ENCODE data around the gene PRSS2.
"Not testable (repeated sequence)": the region's sequence is repeated elsewhere in the genome, so short reads cannot be mapped to it uniquely, and the experiment has no call there.

Gene PRSS2

GRCh38 chr7:142767451-142767850 lies 3.3 kb upstream of the PRSS2 start:
- H3K36me3 ChIP-seq (ENCODE audit: control insufficient read depth, insufficient read depth, low read length) = no peaks in the 10 kb centered on the region
- no peaks in the 10 kb centered on the region for H3K27me3 ChIP-seq (ENCODE audit: control insufficient read depth, insufficient read depth, low read length)
- no peak overlapping the region for H3K9ac ChIP-seq (ENCODE audit: low read length)
- H3K9me3 ChIP-seq (ENCODE audit: control insufficient read depth, low read length) = no peaks in the 10 kb centered on the region
- no peak overlapping the region for H3K4me3 ChIP-seq (ENCODE audit: low read length)
- H3K4me1 ChIP-seq (ENCODE audit: control insufficient read depth, insufficient read depth, low read length) = no peaks in the 10 kb centered on the region

- Histone ChIP-seq H3K27me3 (ENCODE audit: control insufficient read depth, insufficient read depth, low read length) (no peaks in the 10 kb centered on the region), H3K36me3 (ENCODE audit: control insufficient read depth, insufficient read depth, low read length) (no peaks in the 10 kb centered on the region), H3K4me1 (ENCODE audit: control insufficient read depth, insufficient read depth, low read length) (no peaks in the 10 kb centered on the region), H3K4me3 (ENCODE audit: low read length) (no peak overlapping the region), H3K9me3 (ENCODE audit: control insufficient read depth, low read length) (no peaks in the 10 kb centered on the region), H3K9ac (ENCODE audit: low read length) (no peak overlapping the region)
Measured at GRCh38 chr7:142767861-142768260, 2.9 kb upstream of the PRSS2 start.

- not testable (repeated sequence) for H3K27me3 ChIP-seq (ENCODE audit: control insufficient read depth, insufficient read depth, low read length); H3K9ac ChIP-seq (ENCODE audit: low read length); H3K9me3 ChIP-seq (ENCODE audit: control insufficient read depth, low read length); H3K4me3 ChIP-seq (ENCODE audit: low read length); H3K4me1 ChIP-seq (ENCODE audit: control insufficient read depth, insufficient read depth, low read length); H3K36me3 ChIP-seq (ENCODE audit: control insufficient read depth, insufficient read depth, low read length)
Measured at GRCh38 chr7:142768885-142769284, 1.9 kb upstream of the PRSS2 start.

GRCh38 chr7:142771353-142771723 lies 568 bp downstream of the PRSS2 start:
- Histone ChIP-seq H3K9me3 (ENCODE audit: control insufficient read depth, low read length) (no peaks in the 10 kb centered on the region), H3K4me1 (ENCODE audit: control insufficient read depth, insufficient read depth, low read length) (no peaks in the 10 kb centered on the region), H3K9ac (ENCODE audit: low read length) (no peak overlapping the region), H3K4me3 (ENCODE audit: low read length) (no peak overlapping the region), H3K27me3 (ENCODE audit: control insufficient read depth, insufficient read depth, low read length) (no peaks in the 10 kb centered on the region), H3K36me3 (ENCODE audit: control insufficient read depth, insufficient read depth, low read length) (no peaks in the 10 kb centered on the region)

GRCh38 chr7:142772051-142772450 lies 1.3 kb downstream of the PRSS2 start:
- Histone ChIP-seq H3K36me3 (ENCODE audit: control insufficient read depth, insufficient read depth, low read length) (no peaks in the 10 kb centered on the region), H3K9ac (ENCODE audit: low read length) (no peak overlapping the region), H3K27me3 (ENCODE audit: control insufficient read depth, insufficient read depth, low read length) (no peaks in the 10 kb centered on the region), H3K4me1 (ENCODE audit: control insufficient read depth, insufficient read depth, low read length) (no peaks in the 10 kb centered on the region), H3K9me3 (ENCODE audit: control insufficient read depth, low read length) (no peaks in the 10 kb centered on the region), H3K4me3 (ENCODE audit: low read length) (no peak overlapping the region)

- H3K4me1 ChIP-seq (ENCODE audit: control insufficient read depth, insufficient read depth, low read length) = no peaks in the 10 kb centered on the region
- H3K4me3 ChIP-seq (ENCODE audit: low read length) = no peak overlapping the region
- no peaks in the 10 kb centered on the region for H3K27me3 ChIP-seq (ENCODE audit: control insufficient read depth, insufficient read depth, low read length)
- H3K9me3 ChIP-seq (ENCODE audit: control insufficient read depth, low read length) = no peaks in the 10 kb centered on the region
- H3K9ac ChIP-seq (ENCODE audit: low read length) = no peak overlapping the region
- no peaks in the 10 kb centered on the region for H3K36me3 ChIP-seq (ENCODE audit: control insufficient read depth, insufficient read depth, low read length)
Measured at GRCh38 chr7:142772673-142773072, 1.9 kb downstream of the PRSS2 start.

GRCh38 chr7:142773230-142773629 lies 2.5 kb downstream of the PRSS2 start:
- Histone ChIP-seq H3K9ac (ENCODE audit: low read length) (no peak overlapping the region), H3K4me3 (ENCODE audit: low read length) (no peak overlapping the region), H3K36me3 (ENCODE audit: control insufficient read depth, insufficient read depth, low read length) (no peaks in the 10 kb centered on the region), H3K27me3 (ENCODE audit: control insufficient read depth, insufficient read depth, low read length) (no peaks in the 10 kb centered on the region), H3K4me1 (ENCODE audit: control insufficient read depth, insufficient read depth, low read length) (no peaks in the 10 kb centered on the region), H3K9me3 (ENCODE audit: control insufficient read depth, low read length) (no peaks in the 10 kb centered on the region)

- no peaks in the 10 kb centered on the region for H3K4me1 ChIP-seq (ENCODE audit: control insufficient read depth, insufficient read depth, low read length)
- no peak overlapping the region for H3K4me3 ChIP-seq (ENCODE audit: low read length)
- H3K9me3 ChIP-seq (ENCODE audit: control insufficient read depth, low read length) = no peaks in the 10 kb centered on the region
- no peaks in the 10 kb centered on the region for H3K36me3 ChIP-seq (ENCODE audit: control insufficient read depth, insufficient read depth, low read length)
- no peak overlapping the region for H3K9ac ChIP-seq (ENCODE audit: low read length)
- H3K27me3 ChIP-seq (ENCODE audit: control insufficient read depth, insufficient read depth, low read length) = no peaks in the 10 kb centered on the region
Measured at GRCh38 chr7:142773937-142774744, 3.4 kb downstream of the PRSS2 start.

- H3K36me3 ChIP-seq (ENCODE audit: control insufficient read depth, insufficient read depth, low read length) = no peaks in the 10 kb centered on the region
- H3K9me3 ChIP-seq (ENCODE audit: control insufficient read depth, low read length) = no peaks in the 10 kb centered on the region
- H3K27me3 ChIP-seq (ENCODE audit: control insufficient read depth, insufficient read depth, low read length) = no peaks in the 10 kb centered on the region
- H3K4me3 ChIP-seq (ENCODE audit: low read length) = no peak overlapping the region
- H3K9ac ChIP-seq (ENCODE audit: low read length) = no peak overlapping the region
- H3K4me1 ChIP-seq (ENCODE audit: control insufficient read depth, insufficient read depth, low read length) = no peaks in the 10 kb centered on the region
Measured at GRCh38 chr7:142774826-142775225, 4.1 kb downstream of the PRSS2 start.

GRCh38 chr7:142775351-142776115 lies 4.8 kb downstream of the PRSS2 start:
- not testable (repeated sequence) for H3K9me3 ChIP-seq (ENCODE audit: control insufficient read depth, low read length); H3K4me1 ChIP-seq (ENCODE audit: control insufficient read depth, insufficient read depth, low read length); H3K27me3 ChIP-seq (ENCODE audit: control insufficient read depth, insufficient read depth, low read length); H3K4me3 ChIP-seq (ENCODE audit: low read length); H3K9ac ChIP-seq (ENCODE audit: low read length); H3K36me3 ChIP-seq (ENCODE audit: control insufficient read depth, insufficient read depth, low read length)

- Histone ChIP-seq H3K9me3 (ENCODE audit: control insufficient read depth, low read length) (no peaks in the 10 kb centered on the region), H3K4me3 (ENCODE audit: low read length) (no peak overlapping the region), H3K4me1 (ENCODE audit: control insufficient read depth, insufficient read depth, low read length) (no peaks in the 10 kb centered on the region), H3K36me3 (ENCODE audit: control insufficient read depth, insufficient read depth, low read length) (no peaks in the 10 kb centered on the region), H3K9ac (ENCODE audit: low read length) (no peak overlapping the region), H3K27me3 (ENCODE audit: control insufficient read depth, insufficient read depth, low read length) (no peaks in the 10 kb centered on the region)
Measured at GRCh38 chr7:142776206-142776844, 5.6 kb downstream of the PRSS2 start.

GRCh38 chr7:142776845-142777225 lies 6.1 kb downstream of the PRSS2 start:
- not testable (repeated sequence) for H3K9ac ChIP-seq (ENCODE audit: low read length); H3K36me3 ChIP-seq (ENCODE audit: control insufficient read depth, insufficient read depth, low read length); H3K9me3 ChIP-seq (ENCODE audit: control insufficient read depth, low read length); H3K4me3 ChIP-seq (ENCODE audit: low read length); H3K27me3 ChIP-seq (ENCODE audit: control insufficient read depth, insufficient read depth, low read length); H3K4me1 ChIP-seq (ENCODE audit: control insufficient read depth, insufficient read depth, low read length)

Measured in mucosa of stomach (tissue), 1 donor.